ENCODE results near the gene PCDHA6. TPM values are rescaled to one million over a fixed set of nuclear protein-coding genes. Genes with fewer than 3 reads are reported as not detected.
"Not testable (repeated sequence)": the region's sequence is repeated elsewhere in the genome, so short reads cannot be mapped to it uniquely, and the experiment has no call there.

Gene PCDHA6
- total RNA-seq, 2 donors from 2014 or later = 0.09 to 0.21 TPM

GRCh38 chr5:140808889-140809291, 18.9 kb upstream of the PCDHA6 start:
- intact Hi-C loops (cut with DNase I) = no loop called here
- ATAC-seq (no peak), DNase-seq (no peak)

GRCh38 chr5:140821375-140822280, 6.1 kb upstream of the PCDHA6 start, which contains the start of gene PCDHA5:
Gene PCDHA5, plus strand, starts transcription at chr5:140821613.
- DNase-seq (no peak), ATAC-seq (no peak)
- intact Hi-C loops (cut with DNase I) = no loop called here

- no peak for ATAC-seq
- intact Hi-C loops (cut with DNase I) = no loop called here
- no peak for DNase-seq
These were observed 5.5 kb upstream of the PCDHA6 start for GRCh38 chr5:140822281-140822629.

GRCh38 chr5:140822969-140823368, 4.8 kb upstream of the PCDHA6 start:
- intact Hi-C loops (cut with DNase I); DNase-seq; ATAC-seq: not testable (repeated sequence)

- intact Hi-C loops (cut with DNase I) = no loop called here
- ATAC-seq = no peak
- DNase-seq = no peak
These were observed 4.3 kb upstream of the PCDHA6 start for GRCh38 chr5:140823475-140823874.

GRCh38 chr5:140828362-140828737, 590 bp downstream of the PCDHA6 start:
- DNase-seq (no peak), ATAC-seq (no peak)
- intact Hi-C loops (cut with DNase I) = no loop called here

GRCh38 chr5:140829511-140830501, 2.0 kb downstream of the PCDHA6 start:
- DNase-seq; intact Hi-C loops (cut with DNase I); ATAC-seq: not testable (repeated sequence)

- no peak for ATAC-seq
- no peak for DNase-seq
- intact Hi-C loops (cut with DNase I) = no loop called here
These were observed 6.2 kb downstream of the PCDHA6 start, which contains the start of gene PCDHA7 for GRCh38 chr5:140833993-140834392. Gene PCDHA7, plus strand, starts transcription at chr5:140834269. Its CDS starts 115 bp downstream, at chr5:140834384.

- intact Hi-C loops (cut with DNase I); DNase-seq; ATAC-seq: not testable (repeated sequence)
These were observed 6.8 kb downstream of the PCDHA6 start for GRCh38 chr5:140834439-140835008.

GRCh38 chr5:140835622-140836510, 8.1 kb downstream of the PCDHA6 start:
- no peak for ATAC-seq
- no peak for DNase-seq
- intact Hi-C loops (cut with DNase I) = no loop called here

GRCh38 chr5:140840978-140841962, 13.5 kb downstream of the PCDHA6 start, which contains the start of gene PCDHA8:
Gene PCDHA8, plus strand, starts transcription at chr5:140841187. Its CDS starts 135 bp downstream, at chr5:140841322.
- intact Hi-C loops (cut with DNase I) = no loop called here
- no peak for ATAC-seq
- DNase-seq = no peak

GRCh38 chr5:140842798-140843733, 15.3 kb downstream of the PCDHA6 start:
- ATAC-seq (no peak), DNase-seq (no peak)
- intact Hi-C loops (cut with DNase I) = no loop called here

- intact Hi-C loops (cut with DNase I); DNase-seq; ATAC-seq: not testable (repeated sequence)
These were observed 20.7 kb downstream of the PCDHA6 start, which contains the start of gene PCDHA9 for GRCh38 chr5:140848139-140849102. Gene PCDHA9, plus strand, starts transcription at chr5:140848382. Its CDS starts 114 bp downstream, at chr5:140848496.

- intact Hi-C loops (cut with DNase I) = loop anchor here in 1 of 2 donors (10.0 kb wide), 1 partner anchor 195 kb away; no protein-coding TSS in a partner anchor
- DNase-seq, ATAC-seq: not testable (repeated sequence)
These were observed 22.3 kb downstream of the PCDHA6 start for GRCh38 chr5:140849831-140850634.

Data from left cardiac atrium (tissue), 4 donors.